Spinal cord (tissue), 10 donors: ENCODE data around the gene TADA2B. TPM values are rescaled to one million over a fixed set of nuclear protein-coding genes. Genes with fewer than 3 reads are reported as not detected.

ENCODE experiments used
- DNase-seq, 6 donors: peaks; one replicate each; pipeline versions ENCODE4 v3.0.0 to v3.0.0-alpha.2; 2013 to 2015; ENCODE audit warnings: low spot score in 6 of 6, low read depth in 4 of 6
- H3K27ac ChIP-seq: one replicate; pipeline ENCODE4 v1.5.1; 2013; ENCODE audit warnings: low read depth, low read length, control low read depth
- H3K27me3 ChIP-seq: one replicate; pipeline ENCODE4 v1.6.1; 2013; ENCODE audit warnings: low read length; ENCODE audit not compliant: control insufficient read depth, insufficient read depth
- H3K36me3 ChIP-seq: one replicate; pipeline ENCODE4 v1.6.1; 2013; ENCODE audit warnings: low read length; ENCODE audit not compliant: control insufficient read depth, insufficient read depth
- H3K4me1 ChIP-seq: one replicate; pipeline ENCODE4 v1.6.1; 2013; ENCODE audit warnings: low read length; ENCODE audit not compliant: control insufficient read depth, insufficient read depth
- H3K4me3 ChIP-seq: one replicate; pipeline ENCODE4 v1.5.1; 2013; ENCODE audit warnings: low read depth, low read length, control low read depth
- H3K9me3 ChIP-seq: one replicate; pipeline ENCODE4 v1.6.1; 2013; ENCODE audit warnings: low read length; ENCODE audit not compliant: control insufficient read depth, insufficient read depth
- WGBS: methylation state at CpG from one replicate; pipeline ENCODE4 v1.1.5; 2013; ENCODE audit warnings: missing lambda C conversion rate; ENCODE audit not compliant: insufficient coverage; 5-methylcytosine and 5-hydroxymethylcytosine counted together
- polyA plus RNA-seq, 2 donors: library from polyadenylated mRNA; unstranded; fragments of 120-200 nt; gene quantifications; one replicate each; pipeline ENCODE4 v1.2.1, GENCODE V29; 2013; ENCODE audit not compliant: insufficient read length in 2 of 2
- total RNA-seq, 2 donors: library from RNA; depleted of rRNA in 1 of 2; stranded (reverse); fragments of 120-200 nt in 1 of 2; fragments of >200 nt in 1 of 2; gene quantifications; one replicate each; pipeline versions ENCODE4 v1.2.3 to v1.2.4, GENCODE V29; 2013 to 2014
- donor health status: healthy.

Gene TADA2B
- total and polyA plus RNA-seq, 4 donors, result 16.3 to 30.1 (median 22.4) TPM

DNA sequence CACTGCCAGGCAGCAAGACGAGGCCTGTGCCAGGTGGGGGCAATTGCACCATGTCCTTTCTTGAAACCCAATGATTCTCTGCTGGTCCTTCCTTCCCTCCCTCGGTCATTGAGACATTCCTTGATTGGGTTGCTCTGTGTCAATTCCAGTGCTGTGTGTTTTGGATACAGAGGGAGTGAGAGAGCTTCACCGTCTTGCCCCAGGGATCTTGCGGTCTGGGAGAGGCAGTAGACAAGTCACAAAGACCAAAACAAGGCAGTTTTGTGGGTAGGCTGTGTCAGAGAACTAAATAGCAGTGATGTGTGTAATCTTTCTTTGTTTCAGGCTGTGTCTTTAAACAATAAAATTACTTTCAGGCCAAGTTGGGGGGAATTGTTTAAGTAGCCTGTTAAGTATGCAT, 38.8 kb upstream of the TADA2B start:
- H3K4me1 ChIP-seq, result peaks cover 14% of the 10 kb centered on the region
- WGBS, result 63% methylated on average over 2 of the region's 4 CpGs
- no peak overlapping the region for H3K27ac ChIP-seq
- DNase-seq, result no peak
- H3K9me3 ChIP-seq, result no peaks in the 10 kb centered on the region
- H3K27me3 ChIP-seq, result no peaks in the 10 kb centered on the region
- peaks cover 78% of the 10 kb centered on the region for H3K36me3 ChIP-seq
- no peak overlapping the region for H3K4me3 ChIP-seq

DNA sequence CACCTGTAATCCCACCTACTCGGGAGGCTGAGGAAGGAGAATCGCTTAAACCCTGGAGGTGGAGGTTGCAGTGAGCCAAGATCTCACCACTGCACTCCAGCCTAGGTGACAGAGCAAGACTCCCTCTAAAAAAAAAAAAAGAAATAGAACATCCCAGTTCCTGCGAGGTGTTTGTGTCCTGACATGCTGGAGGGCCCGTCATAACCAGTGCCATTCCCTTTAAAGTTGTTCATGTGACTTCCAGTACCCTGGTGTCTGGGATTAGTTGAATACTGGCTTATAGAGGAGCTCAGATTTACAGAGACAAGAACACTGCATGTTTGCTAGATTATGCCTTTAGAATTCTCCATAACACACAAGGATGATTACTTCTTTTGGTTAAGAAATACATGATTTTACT, 37.6 kb upstream of the TADA2B start:
- Histone ChIP-seq H3K36me3 (peaks cover 75% of the 10 kb centered on the region), H3K4me1 (peaks cover 2% of the 10 kb centered on the region), H3K27ac (no peak overlapping the region), H3K4me3 (no peak overlapping the region), H3K9me3 (no peaks in the 10 kb centered on the region), H3K27me3 (no peaks in the 10 kb centered on the region)
- 100% methylated on average over 3 of the region's 4 CpGs for WGBS
- no peak for DNase-seq

DNA sequence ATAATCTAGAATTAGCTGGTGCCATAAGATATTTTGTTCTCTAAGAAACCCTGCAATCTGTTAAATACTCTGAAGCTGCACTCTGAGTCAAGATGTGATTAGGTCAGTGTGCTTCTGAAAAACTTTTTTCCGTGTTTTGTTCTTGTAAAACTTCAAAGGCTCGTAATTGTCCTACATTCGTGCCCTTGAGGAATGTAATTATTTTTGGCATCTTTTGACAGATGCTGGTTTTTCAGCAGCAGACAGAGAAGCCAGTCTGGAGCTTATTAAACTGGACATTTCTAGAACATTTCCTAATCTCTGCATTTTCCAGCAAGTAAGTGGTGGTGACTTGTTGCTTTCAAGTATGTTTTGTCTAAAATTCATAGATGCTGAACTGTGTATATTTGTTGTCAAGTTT, 36.8 kb upstream of the TADA2B start:
- WGBS, result 100% methylated on average over 2 of the region's 3 CpGs
- Histone ChIP-seq H3K27me3 (no peaks in the 10 kb centered on the region), H3K4me1 (no peaks in the 10 kb centered on the region), H3K36me3 (peaks cover 70% of the 10 kb centered on the region), H3K4me3 (no peak overlapping the region), H3K9me3 (no peaks in the 10 kb centered on the region), H3K27ac (no peak overlapping the region)
- DNase-seq, result no peak

DNA sequence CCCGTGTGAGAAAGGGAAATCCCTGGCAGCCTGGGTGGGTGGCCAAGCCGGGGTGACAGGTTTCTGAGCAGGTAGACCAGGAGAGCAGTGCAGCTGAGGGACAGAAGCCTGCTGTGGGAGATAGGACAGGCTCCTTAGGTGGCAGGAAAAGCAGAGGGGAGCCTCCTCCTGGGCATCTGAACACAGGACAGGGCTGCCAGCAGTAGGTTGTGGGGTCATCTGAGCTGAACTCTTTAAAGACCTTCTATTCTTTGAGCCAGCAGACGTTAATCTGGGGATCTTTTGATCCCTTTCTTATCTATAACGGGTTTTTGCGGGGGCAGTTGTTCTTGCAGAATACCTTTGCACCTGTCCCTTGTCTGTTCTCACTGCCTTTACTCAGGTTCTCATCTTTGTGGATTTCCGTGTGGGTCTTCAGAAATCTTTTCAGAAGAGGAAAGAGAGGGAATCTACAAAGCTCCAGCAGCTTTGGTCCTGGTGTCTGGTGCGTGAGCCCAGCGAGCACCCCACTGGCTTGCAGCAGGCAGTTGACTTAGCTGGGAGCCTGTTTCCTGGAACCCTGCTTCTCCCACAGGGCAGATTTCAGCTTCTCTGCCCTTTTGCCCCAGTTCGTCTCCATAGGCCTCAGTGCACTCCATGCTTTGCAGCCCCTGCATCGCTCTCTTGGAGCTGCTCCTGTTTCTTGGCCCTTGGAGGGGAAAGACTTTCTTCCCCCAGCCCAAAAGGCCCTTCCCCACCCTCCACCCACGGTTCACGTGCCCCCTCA, 35.8 kb upstream of the TADA2B start:
- peaks cover 70% of the 10 kb centered on the region for H3K36me3 ChIP-seq
- H3K4me1 ChIP-seq, result no peaks in the 10 kb centered on the region
- H3K27me3 ChIP-seq, result no peaks in the 10 kb centered on the region
- H3K4me3 ChIP-seq, result no peak overlapping the region
- no peaks in the 10 kb centered on the region for H3K9me3 ChIP-seq
- WGBS, result 84% methylated on average over 7 of the region's 12 CpGs
- H3K27ac ChIP-seq, result no peak overlapping the region
- DNase-seq, result no peak

DNA sequence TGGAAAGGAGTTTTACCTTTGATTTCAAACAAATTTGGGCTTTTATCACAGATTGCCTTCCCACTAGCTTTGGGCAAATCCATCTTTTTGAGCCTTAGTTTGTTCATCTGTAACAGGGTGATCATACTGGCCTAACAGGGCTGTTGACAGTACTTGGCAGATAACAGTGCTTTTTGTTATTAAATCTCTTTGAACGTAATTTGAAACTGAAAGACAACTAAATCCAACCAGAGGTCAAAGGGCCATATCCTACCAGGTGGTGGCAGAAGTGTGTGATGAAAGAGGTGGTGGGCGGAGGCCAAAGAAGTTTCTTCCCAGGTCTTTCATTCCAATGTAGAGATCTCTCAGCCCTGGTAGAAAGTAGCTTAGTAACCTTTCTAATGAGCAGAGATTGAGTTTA, 35.2 kb upstream of the TADA2B start:
- Histone ChIP-seq H3K4me1 (no peaks in the 10 kb centered on the region), H3K4me3 (no peak overlapping the region), H3K9me3 (no peaks in the 10 kb centered on the region), H3K27me3 (no peaks in the 10 kb centered on the region), H3K36me3 (peaks cover 64% of the 10 kb centered on the region), H3K27ac (no peak overlapping the region)
- 100% methylated on average over 1 of the region's 2 CpGs for WGBS
- no peak for DNase-seq

DNA sequence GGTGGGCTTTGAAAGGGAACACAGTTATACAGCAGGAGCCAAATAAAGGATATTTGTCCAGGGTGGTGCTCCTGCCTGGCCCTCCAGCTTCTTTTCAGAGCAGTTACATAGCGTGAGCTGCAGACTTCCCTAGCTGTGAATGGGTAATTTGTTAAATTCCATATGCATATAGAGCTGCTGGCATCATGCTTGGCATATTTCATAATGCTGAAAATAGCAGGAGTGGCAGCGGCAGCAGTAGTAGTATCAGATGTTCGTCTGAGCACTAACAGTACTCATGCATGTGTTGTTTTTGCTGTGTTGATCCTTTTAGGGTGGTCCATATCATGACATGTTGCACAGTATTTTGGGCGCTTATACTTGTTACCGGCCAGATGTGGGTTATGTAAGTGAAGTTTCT, 33.6 kb upstream of the TADA2B start:
- no peaks in the 10 kb centered on the region for H3K27me3 ChIP-seq
- H3K27ac ChIP-seq, result no peak overlapping the region
- H3K9me3 ChIP-seq, result no peaks in the 10 kb centered on the region
- WGBS, result 90% methylated on average over 5 of the region's 5 CpGs
- H3K4me1 ChIP-seq, result no peaks in the 10 kb centered on the region
- peaks cover 62% of the 10 kb centered on the region for H3K36me3 ChIP-seq
- H3K4me3 ChIP-seq, result no peak overlapping the region
- DNase-seq, result peak in 1 of 6 donors; percentile 77

DNA sequence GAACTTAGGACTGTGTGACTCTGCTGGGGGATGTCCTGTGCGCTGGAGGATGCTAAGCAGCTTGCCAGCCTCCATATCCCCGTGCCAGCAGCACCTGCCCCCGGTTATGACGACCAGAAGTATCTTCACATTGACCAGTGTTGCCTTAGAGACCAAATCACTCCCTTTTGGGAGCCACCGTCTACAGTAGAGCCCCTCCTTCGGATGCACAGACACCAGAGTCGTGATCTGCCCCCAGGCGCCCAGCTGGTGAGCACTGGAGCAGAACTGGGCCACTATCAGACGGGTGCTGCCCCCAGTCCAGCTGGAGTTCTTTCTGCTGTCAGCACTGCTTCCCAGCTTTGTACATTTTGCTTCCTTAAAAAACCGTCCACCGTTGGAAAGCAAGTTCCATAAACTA, 30.0 kb upstream of the TADA2B start:
- H3K9me3 ChIP-seq, result no peaks in the 10 kb centered on the region
- DNase-seq, result no peak
- no peak overlapping the region for H3K27ac ChIP-seq
- H3K4me3 ChIP-seq, result no peak overlapping the region
- peaks cover 7% of the 10 kb centered on the region for H3K4me1 ChIP-seq
- H3K36me3 ChIP-seq, result peaks cover 68% of the 10 kb centered on the region
- no peaks in the 10 kb centered on the region for H3K27me3 ChIP-seq
- WGBS, result 90% methylated on average over 11 of the region's 11 CpGs

DNA sequence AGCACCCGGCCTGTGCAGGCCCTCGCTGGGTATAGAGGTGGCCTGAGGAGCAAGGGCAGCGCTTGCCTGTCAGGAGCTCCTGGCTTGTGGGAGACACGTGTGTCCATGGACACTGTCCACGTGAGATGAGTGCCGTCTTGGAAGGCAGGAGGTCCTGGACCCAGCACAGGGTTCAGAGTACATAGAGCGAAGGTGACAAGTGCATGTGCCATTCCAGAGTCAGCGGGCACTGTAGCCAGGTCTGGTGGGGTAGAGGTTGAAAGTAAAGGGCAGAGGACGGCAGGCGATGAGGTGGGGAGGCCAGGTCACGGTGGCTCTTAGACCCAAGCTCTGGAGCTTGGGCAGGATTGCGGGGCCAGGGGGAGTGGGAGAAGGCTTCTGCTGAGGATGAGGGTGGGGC, 28.4 kb upstream of the TADA2B start:
- Histone ChIP-seq H3K27me3 (no peaks in the 10 kb centered on the region), H3K4me1 (peaks cover 8% of the 10 kb centered on the region), H3K27ac (no peak overlapping the region), H3K4me3 (no peak overlapping the region), H3K36me3 (peaks cover 65% of the 10 kb centered on the region), H3K9me3 (no peaks in the 10 kb centered on the region)
- DNase-seq, result no peak
- WGBS, result 98% methylated on average over 12 of the region's 12 CpGs

DNA sequence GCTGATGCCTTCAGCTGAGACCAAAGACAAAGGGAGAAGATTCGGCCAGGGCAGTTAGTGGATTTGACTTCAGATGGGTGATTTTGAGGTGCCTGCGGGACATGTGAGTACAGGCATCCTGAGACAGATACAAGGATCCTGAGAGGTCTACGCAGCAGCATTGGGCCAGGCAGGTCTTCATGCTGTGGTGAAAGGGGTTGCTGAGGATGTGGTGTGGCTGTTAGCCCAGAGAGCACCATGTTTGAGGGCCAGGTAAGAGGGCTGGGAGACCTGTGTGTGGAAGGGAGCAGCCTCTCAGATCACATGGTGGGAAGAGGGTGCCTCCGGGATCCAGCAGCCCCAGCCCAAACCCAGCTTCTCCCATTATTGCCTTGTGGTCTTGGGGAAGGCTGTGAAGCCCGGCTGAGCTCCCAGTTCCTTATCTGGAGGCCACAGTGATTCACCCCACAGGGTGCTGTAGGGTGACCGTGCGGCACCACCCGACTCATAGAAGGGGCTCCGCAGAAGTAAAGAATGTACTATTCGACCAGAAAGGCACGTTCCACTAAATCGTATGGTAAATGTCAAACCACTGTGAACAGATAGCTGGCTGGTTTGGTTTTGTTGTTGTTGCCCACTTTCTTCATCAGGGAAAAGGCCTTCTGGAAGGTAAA, 27.7 kb upstream of the TADA2B start:
- no peak for DNase-seq
- 94% methylated on average over 11 of the region's 12 CpGs for WGBS
- Histone ChIP-seq H3K27ac (no peak overlapping the region), H3K9me3 (no peaks in the 10 kb centered on the region), H3K27me3 (no peaks in the 10 kb centered on the region), H3K4me3 (no peak overlapping the region), H3K4me1 (peaks cover 8% of the 10 kb centered on the region), H3K36me3 (peaks cover 64% of the 10 kb centered on the region)

DNA sequence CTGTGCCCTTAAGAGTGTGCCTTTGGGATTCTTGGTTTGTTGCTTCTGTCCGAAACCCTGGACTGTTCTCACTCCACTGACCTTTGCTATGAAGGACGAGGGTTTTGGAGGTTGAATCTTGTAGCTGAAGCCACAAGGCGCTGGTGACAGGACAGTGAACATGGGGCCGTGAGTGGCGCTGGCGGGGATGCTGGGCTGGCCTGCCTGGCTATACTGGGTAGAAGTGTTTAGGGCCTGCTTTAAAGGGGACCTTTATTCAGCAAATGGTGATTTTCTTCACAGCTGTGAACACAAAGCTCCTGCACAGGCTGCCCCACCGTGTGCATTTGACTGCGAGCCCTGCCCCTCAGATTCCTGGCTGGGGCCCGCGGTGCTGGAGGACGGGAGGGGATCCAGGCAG, 27.1 kb upstream of the TADA2B start:
- DNase-seq, result no peak
- H3K27me3 ChIP-seq, result no peaks in the 10 kb centered on the region
- no peak overlapping the region for H3K4me3 ChIP-seq
- H3K4me1 ChIP-seq, result peaks cover 8% of the 10 kb centered on the region
- no peaks in the 10 kb centered on the region for H3K9me3 ChIP-seq
- WGBS, result 67% methylated on average over 10 of the region's 11 CpGs
- H3K27ac ChIP-seq, result no peak overlapping the region
- H3K36me3 ChIP-seq, result peaks cover 67% of the 10 kb centered on the region
